Cerebellar cortex (tissue), 1 donor: ENCODE data around the gene RNF220.
A peak's percentile ranks its signal among the peaks of the same experiment; 100 is the strongest.

Experiments
- DNase-seq: peaks from one replicate; pipeline ENCODE4 v3.0.0-alpha.2; 2015; ENCODE audit warnings: low spot score

Gene RNF220

DNA sequence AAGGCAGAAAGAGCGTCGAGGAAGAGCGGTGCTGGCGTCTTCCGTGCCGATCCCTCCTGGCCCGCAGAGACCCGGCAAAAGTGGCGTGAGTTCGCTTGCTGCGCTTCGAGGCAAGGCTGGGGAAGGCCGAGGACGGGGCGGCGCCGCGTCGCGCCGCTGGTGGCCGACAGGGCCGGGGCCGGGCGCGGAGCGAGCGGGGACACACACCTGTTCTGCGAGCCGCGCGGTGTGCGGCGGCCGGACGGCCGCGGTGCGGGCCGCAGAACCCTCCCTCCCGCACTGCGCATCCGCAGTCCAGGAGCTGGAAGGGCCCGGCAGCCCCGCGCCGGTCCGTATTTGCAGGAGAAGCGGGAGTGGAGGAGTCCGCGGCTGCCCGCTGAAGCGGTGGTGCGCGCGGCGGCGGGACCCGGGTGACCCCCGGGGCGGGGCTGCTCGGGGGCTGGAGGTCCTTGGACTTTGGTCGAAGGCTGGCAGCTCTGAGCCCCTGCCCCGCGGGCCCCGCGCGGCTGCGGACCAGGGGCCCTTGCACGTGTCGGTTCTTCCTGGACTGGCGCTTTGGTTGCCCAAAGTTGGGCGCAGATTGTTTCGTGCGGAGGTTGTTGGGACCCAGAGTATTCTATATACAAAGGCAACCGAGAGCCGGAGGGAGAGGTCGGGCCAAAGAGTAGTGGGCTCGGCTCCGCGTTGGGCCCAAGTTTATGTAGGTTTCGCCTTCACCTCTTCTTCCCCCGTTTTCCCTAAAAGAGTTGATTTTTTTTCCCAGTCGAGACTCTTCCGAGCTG, 2.6 kb downstream of the RNF220 start:
- DNase-seq, result no peak

DNA sequence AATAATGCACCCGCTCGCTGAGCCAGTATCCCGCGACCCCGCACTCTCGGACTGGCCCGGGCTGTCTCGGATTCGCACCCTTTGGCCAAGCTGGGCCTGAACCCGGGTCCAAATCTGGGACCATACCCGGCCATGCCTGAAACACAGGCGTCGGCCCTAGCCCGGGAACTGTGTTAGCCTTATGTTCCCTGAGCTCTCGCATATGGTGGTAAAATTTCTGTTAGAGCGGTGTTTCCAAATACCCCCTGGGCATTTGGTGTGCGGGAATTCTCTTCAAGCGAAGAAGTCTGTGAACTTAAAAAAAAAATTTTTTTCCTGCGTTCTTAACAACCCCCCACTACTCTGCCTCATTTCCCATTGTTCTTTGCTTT, 3.1 kb downstream of the RNF220 start:
- no peak for DNase-seq

DNA sequence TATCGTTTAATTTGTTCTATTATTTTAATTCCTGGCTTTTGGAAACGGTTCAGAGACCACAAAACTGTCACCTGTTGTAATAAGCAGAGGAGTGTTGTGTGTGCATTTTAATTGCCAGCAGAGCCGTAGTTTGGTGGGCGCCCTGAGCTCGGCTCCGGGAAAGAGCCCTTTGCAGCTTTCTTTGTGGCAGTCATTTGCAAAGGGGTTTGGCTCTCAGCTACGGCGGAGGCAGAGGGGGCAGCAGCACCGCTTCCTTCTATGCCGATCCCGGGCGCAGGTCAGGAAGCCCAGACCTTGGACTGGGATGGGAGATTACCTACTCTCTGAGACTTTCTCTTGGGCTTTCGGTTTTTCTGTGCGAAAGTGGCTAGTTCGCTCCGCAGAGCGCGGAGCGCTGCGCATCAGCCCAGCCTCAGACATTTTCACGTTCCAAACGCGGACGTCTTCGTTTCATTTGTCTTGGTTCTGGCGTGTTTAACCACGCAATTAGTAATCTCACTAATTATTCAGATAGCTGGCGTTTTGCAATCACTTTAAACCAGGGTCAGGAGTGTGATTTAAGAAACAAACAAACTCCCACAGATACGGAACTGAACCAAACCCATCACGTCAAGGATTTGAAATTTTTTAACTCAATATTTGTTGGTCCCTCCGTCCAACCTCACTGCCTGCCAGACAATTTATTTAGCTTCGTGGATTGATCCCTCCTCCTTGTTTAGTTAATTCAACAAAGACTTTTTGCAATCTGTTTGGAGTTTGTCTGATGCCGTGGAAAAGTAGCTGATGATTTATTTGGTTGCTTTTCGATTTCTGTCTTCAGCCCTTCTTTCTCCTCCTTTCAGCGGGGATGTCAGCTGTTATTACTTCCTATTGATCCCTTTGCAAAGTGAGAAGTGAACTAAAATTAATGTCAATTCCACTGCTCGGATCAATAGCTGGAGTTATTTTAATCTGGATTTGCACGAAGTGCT, 3.9 kb downstream of the RNF220 start:
- DNase-seq, result no peak

DNA sequence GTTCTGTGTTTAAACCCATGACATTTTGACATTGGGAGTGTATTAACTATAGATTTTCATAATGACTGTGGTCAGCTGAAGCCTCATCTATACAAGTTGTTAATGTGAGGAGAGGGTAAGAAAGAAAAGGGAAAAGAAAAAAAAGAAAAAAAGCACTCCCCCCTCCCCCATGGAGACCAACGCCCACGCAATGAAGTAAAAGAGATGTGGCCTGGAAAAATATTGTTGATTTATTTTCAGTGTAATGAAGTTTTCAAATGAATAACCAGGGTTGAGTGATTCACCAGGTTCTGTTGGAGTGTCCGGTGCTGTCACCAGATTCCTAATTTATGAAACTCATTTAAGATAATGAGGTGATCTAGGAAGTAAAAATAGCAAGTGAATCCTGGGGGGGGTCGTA, 4.7 kb downstream of the RNF220 start:
- no peak for DNase-seq

DNA sequence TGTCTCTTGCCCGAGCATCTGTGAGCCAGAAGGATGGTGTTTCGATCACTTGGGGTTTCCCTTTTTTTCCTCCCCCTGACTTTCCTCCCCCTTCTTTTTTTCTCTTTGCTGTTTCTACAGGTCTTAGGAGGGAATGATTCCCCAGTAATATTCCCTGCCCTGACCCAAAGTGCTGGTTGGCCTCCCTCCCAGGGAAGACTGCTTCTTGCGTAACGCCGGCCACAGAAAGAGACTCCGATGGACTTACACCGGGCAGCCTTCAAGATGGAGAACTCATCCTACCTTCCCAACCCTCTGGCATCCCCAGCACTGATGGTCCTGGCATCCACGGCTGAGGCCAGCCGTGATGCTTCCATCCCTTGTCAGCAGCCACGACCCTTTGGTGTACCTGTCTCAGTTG, 6.8 kb downstream of the RNF220 start:
- DNase-seq, result no peak

DNA sequence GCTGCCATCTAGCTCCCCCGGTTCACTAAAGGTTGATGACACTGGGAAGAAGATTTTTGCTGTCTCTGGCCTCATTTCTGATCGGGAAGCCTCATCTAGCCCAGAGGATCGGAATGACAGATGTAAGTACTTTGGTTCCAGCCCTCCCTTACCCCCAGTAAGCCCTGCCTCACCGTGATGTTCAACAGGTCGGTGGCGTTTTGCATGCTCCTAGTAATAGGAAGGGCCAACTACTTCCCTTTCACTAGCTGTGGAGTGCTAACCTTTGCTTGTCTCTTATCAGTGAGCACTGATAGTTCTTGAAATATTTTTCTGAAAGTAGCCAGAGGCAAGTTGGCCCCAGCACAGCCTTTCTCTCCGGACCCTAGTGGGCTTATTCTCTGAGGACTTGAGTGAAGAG, 7.5 kb downstream of the RNF220 start:
- no peak for DNase-seq

DNA sequence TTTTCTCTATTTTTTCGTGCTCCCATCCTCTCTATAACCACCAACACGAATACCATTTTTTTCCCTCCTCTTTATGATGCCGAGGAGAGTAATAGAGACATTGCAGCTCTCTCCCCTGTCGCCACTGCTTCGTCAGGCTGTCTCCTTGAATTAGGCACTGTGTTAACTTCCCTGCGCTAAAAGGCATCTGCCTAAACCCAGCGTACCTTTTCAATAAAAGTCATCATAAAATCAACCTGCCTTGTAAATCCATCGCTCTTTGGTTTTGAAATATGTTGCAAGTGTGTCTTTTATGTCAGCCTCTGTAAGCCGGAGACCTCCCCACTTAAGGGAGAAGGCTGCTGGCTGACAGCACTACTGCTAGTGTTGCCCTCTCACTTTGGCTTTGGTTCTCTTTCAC, 8.7 kb downstream of the RNF220 start:
- DNase-seq, result no peak

DNA sequence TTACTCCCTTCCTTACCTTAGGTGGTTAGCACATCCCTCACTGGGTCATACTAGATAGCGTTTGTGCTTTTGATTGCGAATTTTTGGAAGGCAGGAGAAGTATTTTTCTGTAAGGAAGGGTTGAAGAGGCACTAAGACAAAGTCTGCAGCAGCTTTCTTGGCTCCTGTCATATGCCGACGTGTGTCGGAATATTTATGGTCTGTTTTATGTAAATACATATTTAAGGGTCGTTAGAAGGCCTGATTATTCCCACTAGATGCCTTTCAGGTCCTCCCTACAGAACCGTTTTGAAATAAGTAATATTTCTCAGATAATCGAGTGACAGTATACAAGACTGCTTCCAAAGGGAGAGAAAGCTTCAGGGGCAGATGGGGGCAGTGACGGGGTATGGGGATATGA, 10.0 kb downstream of the RNF220 start:
- DNase-seq, result no peak

DNA sequence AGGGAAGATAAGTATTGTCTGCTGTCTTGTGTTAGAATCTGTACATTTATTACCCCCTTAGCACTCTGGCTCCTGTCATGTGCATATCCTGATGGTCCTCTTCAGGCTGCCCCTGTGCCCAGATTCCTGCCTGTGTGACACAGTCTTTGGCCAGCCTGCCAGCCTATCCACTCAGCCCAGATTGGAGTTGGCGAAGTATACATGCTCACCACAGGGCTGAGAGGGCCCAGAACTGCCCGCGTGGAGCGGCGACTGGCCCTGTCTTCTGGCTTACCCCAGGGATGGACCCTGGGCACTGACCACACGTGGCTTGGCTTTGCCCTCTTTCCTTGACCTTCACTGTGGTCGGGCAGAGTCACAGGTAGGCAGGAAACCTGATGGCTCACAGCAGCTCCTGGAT, 11.4 kb downstream of the RNF220 start:
- no peak for DNase-seq

DNA sequence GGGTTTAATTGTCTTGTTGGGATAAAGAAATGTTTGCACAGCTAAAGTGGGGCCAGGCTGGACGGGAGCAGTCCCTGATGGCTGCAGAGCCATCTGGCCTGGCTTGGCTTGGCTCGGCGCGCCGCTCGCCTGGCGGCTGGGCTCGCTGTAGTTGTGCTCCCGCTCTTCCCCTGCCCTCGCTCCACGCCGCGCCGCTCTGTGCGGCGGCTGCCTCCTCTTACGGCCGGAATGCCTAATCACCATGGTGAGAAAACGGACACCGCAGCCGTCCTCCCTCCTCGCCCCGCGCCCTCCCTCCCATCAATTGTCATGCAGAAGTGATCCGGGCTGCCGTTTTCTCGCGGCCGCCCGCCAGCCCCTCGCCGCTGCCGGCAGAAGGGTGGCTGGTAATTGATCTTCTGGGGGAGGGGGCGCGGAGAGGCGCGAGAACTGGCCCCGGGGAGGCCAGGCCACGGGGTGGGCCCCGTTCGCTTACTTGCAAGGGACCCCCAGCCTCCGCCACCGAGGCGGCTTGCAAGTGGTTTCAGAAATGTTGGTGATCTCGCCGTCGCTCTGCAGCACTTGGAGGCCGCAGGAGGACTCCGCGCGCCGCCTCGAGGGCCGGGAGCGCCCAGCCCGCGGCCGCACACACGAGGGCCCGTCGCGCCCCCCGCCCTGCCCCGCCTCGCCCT, 12.4 kb downstream of the RNF220 start:
- peak; percentile 46 for DNase-seq

DNA sequence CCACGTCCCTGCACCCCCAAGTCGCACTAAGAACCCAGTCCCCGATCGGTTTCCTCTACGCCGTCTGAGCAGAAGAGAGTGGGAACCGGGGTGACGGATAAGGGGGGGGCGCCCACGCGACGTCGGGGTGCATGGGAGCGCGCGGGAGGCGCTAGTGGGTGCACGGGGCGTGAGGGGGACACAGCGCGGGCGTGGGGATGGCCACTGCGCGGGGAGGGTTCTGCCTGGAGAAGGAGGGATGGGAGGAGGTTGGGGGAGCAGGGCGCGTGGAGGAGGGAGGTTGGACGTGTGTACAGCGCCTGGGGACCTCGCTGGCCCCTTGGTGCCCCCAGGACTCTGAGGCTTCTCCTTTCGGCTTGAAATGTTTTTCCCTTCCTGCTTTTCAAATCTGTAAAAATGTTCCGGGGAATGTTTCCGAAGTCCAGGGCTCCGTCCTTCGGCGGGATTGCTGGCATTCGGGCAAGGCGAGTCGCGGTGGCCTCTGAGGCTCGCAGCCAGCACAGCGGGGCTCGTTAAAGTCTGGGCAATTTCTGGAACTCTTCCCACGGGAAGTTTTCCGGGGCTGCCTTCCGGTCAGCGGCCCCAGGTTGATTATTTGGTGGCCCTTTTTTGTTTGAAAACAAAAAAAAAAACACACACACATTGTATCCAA, 13.1 kb downstream of the RNF220 start:
- DNase-seq, result no peak

DNA sequence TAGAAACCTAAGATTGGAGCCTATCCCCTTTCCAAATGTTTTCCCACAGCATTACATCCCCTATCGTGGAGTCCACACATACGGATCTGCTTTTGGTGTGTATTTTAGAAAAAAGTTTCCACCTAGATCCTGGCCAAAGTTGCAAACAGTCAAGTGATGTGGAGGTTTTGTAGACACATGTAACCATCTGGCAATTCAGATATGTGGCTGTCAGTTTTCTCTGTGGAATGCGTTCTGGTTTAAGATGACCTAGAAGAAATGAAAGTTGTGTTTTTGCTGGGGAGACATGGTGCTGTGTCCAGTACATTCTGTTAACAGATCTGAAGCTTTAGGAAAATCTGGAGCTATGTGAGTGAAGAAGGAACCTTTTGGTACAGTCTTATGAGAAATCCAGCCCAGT, 14.8 kb downstream of the RNF220 start:
- no peak for DNase-seq

DNA sequence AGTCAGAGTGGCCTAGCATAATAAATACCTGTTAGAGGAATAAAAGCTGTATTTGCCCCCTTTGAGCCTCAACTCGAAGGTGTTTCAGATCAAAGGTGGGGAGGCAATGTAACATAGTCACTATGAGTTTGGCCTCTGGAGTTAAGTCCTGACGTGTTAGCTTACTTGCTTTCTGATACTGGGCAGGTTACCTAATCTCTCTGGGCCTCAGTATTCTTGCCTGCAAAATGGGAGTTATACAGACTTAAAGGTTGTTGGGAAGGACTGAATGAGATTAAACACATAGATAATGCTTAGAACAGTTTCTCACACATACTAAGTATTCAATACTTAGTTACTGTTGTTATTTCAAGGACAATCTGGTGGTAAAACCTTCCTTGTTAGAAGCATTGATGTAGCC, 15.5 kb downstream of the RNF220 start:
- no peak for DNase-seq

DNA sequence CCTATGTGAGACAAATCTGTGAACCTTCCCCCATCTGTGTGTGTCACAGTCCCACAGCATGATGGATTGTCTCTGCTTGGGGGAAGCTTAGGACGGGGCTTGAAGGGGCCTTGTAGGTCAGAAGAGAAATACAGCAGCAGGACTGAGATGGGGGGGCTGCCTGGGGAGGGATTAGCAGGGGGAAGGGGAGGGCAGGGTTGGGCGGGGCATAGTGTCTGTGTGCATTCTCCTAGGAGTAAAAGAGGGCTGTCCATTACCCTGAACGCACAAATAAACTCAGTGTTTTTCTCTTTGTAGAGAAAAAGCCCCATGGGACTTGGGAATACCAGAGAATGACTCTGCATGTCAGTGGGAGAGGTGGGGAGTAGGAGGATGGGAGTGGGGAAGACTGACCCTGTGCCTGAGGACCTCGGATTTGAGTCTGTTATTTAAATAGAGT, 16.4 kb downstream of the RNF220 start:
- DNase-seq, result no peak

DNA sequence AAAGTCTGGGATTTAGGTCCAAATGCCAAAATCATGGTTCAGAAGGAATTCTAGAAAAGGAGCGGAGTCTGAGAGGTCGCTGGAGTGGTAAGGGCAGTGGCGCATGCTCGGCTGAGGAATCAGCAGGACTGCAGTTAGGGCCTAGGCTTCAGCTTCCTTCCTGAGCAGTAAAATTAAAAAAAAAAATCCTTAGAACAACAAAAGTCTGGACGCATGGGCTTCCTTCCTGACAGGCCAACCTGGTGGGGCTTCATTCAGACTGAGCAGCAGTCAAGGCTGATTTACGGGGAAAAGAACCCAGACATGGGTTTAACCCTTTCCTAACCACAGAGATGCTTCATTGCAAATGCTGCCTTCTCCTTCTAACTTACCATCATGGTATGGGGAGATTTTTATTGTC, 17.1 kb downstream of the RNF220 start:
- no peak for DNase-seq

DNA sequence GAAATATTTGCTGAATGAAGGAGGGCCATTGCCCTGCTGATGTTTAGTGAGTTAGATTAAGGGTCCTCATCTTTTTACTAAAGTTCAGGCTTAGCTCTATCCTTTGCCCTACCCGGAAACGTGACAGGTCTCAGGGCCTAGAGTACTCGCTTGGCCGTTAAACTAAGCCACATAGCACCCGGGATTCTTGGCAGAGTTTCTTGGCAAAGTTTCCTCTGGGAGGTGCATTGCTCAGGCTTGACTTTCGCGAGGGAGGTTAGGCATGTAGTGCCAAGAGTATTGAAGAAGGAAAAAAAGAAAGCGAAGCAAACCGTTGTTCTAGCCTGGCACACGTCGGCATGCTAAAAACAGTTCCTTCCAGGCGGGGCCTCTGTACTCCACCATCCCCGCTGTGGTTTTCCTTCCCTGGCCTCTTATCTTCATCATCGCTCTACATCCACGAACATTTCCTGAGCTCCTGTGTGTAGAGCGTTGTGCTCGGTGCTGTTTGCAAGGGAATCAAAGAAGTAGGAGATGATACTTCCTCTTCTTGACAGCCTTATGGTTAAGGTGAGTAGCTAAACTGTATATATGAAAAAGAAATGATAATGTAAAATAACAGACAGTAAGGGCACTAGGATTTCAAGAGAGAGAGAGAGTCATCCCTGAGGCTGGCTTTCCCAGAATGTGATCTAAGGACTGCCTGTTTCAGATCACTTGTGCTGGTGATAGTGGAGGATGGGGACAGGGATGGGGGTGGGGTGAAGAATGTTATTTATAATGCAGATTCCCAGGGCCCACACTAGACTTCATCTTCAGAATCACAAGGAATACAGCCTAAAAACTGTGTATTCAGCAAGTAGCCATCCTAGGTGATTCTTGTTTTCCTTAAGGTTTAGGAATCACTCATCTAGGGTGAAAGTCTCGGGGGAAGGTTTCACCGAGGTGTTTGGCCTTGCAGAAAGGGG, 18.8 kb downstream of the RNF220 start:
- DNase-seq, result peak; percentile 22

DNA sequence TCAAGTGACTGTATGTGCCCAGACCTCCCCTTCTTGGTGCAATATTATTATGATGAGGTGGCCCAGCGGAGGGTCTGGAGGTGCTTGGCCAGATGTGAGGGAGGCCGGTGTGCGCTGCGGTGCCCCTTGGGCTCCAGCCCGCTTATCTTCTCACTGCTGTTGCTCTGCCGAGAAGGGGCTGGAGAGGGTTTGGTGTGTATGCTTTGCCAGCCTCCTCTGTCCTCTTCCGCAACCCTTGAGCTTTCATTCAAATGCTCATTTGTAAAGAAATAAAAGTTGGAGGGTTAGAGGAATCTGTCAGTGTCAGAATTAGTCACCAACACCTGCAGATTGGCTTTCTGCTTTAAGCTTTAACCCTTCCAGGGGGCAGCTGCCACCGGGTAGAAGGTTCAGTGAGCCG, 19.7 kb downstream of the RNF220 start:
- no peak for DNase-seq

DNA sequence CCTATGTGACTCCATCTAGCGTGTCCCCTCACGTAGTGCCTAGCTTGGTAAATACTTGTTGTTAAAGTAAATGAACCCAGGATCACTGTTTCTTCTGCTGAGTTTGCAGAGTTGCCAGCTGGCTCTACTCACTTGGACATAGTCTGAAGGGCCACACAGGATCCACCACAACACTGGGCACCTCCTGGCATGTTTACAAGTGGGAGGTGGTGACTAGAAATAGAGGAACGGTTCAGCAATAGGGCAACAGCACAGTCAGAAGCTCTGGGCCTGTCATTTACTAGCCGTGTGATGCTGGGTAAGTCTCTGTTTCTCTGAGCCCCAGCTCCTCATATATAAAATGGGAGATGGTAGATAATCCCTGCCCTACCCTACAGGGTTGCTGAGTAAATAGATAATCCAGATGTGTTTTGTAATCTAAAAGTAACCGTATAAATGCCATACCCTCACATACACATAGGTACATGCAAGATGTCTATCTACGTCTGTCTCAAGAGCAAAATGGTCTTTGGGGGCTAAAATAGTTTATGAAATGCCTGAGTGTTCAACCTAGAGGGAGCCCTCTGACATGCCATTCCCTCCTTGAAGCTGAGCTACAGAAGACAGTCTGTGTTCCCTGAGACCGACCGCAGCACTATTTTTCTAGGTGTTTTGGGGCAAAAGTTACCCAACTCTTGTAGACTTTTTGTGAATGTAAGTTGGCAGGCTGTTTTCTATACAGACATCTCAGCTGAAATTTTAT, 20.5 kb downstream of the RNF220 start:
- DNase-seq, result no peak

DNA sequence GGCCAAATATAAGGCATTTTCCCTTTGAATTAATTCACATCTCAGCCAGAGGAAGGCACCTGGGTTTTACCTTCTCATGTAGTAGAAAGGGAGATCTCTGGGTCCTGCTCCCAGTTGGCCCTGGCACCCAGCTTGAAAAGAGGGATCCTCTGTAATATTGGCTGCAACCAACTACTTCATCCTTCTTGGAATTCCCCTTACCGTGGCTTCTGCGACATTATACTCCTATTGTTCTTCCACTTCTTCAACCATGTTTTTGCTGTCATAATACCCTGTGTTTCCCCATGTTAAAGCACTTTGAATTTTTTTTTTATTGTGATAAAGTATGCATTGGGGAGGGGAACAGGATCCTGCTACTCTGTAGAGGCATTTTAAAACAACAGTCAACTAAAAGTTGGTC, 26.8 kb downstream of the RNF220 start:
- no peak for DNase-seq

DNA sequence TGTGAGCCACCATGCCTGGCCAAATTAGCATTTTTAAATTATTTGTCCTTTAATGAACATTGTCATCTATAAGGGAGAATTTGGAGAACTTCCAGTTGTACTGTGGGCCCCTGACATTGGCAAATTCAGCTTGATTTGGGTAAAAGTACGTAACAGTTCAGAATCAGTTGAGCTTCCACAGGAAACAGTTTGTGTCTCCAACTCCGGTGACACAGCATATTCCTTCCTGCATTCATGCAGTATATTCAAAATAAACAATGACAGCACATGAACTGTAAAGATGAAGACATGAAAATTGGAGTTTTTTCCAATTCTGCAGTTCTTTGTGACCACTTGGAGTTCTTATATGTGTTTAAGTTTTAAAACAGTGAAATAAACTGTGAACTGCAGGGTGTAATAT, 28.2 kb downstream of the RNF220 start:
- DNase-seq, result no peak
